Measurements from ENCODE around the gene GRK5. TPM values are rescaled to one million over a fixed set of nuclear protein-coding genes. Genes with fewer than 3 reads are reported as not detected.

GRK5 gene
- total RNA-seq, 1 donor from 2014 or later = 21.3 TPM

DNA sequence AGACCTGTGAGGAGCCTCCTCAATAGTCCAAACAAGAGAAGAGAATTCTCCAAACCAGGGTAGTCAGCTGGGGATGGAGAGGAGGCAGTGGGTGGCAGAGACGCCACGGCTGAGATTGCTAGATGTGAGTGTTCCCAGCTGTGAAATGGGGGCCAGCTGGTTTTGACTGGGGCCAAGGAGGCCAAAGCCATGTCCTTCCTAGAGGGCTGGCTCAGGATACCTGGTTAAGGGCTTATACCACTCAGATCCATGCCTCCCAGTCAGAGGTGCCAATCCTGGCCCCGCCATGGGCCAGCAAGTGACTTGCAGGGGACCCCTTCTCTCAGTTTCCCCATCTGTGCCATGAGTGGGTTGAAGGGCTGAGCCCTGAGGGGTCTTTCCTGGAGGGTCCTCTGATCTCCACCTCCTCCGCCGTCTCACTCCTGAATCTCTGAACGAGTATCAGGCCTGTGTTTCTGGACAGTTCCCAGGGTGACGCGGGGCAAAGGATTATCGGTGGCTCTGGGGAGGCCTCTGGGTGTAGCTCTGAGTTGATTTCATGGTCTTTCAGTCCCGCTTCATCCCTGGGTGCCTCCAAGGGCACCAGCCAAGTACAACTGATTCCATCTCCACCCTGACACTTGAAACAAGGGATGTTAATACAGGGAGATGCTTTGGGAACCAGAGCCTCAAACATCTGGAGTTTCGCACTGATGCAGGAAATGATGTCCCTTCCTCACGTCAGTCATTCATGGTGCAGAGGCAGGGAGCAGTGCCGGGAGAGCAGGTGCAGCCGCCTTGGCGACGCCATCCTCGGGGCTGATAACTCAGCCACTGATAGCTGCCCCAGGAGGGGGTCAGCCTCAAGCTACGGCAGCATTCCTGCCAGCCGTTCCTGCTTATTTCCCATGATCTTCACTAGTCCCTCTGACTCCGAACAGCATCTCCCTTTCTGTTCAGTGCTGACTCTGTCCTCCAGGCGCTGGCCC, 208.4 kb downstream of the GRK5 start:
- Mint-ChIP-seq H3K36me3 (ENCODE audit: low read depth) (peaks cover 21% of the 10 kb centered on the region), H3K27ac (no peak overlapping the region), H3K4me1 (peaks cover 2% of the 10 kb centered on the region), H3K27me3 (no peaks in the 10 kb centered on the region), H3K4me3 (no peak overlapping the region), H3K9me3 (no peaks in the 10 kb centered on the region)
- CTCF ChIA-PET = interaction anchor here (0.6 to 6.6 kb wide), 11 partner anchors 20 to 315 kb away, joined by 3 to 80 read pairs (median 4); partner anchors contain the start of gene GRK5
- TF ChIP-seq, protein P1, sequence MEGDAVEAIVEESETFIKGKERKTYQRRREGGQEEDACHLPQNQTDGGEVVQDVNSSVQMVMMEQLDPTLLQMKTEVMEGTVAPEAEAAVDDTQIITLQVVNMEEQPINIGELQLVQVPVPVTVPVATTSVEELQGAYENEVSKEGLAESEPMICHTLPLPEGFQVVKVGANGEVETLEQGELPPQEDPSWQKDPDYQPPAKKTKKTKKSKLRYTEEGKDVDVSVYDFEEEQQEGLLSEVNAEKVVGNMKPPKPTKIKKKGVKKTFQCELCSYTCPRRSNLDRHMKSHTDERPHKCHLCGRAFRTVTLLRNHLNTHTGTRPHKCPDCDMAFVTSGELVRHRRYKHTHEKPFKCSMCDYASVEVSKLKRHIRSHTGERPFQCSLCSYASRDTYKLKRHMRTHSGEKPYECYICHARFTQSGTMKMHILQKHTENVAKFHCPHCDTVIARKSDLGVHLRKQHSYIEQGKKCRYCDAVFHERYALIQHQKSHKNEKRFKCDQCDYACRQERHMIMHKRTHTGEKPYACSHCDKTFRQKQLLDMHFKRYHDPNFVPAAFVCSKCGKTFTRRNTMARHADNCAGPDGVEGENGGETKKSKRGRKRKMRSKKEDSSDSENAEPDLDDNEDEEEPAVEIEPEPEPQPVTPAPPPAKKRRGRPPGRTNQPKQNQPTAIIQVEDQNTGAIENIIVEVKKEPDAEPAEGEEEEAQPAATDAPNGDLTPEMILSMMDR (IDR thresholded peaks at IDR 0.05) = no peak
- intact Hi-C loops (cut with micrococcal nuclease) = loop anchor here (2.0 to 5.0 kb wide), 4 partner anchors 47 to 279 kb away; no protein-coding TSS in a partner anchor
- DNase-seq (no peak), ATAC-seq (ENCODE audit: low read depth) (no peak)
- POLR2A ChIA-PET = interaction anchor here (1.7 to 2.1 kb wide), 2 partner anchors 109 to 209 kb away, joined by 9 to 15 read pairs; partner anchors contain the start of gene GRK5

DNA sequence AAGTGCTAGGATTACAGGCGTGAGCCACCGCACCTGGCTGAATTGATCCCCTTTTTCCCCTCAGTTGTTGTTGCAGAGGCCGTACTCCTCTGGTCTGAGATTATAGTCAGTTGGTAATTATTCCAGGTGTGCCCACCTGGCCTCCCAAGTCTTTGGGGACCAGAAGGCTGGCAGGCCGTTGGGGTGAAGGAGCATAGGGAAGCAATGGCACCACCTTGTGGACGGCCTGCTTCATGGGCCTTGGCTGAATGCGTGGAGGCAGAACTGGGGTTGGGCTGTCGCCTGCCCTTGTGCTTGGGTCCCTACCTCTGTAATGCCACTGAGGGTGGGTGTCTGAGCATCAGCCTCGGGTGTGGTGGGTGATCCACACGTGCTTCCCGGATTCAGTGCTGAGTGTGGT, 209.5 kb downstream of the GRK5 start:
- ChIA-PET CTCF (interaction anchor here (0.8 to 6.6 kb wide), 10 partner anchors 21 to 217 kb away, joined by 3 to 80 read pairs (median 4); partner anchors contain the start of gene GRK5), POLR2A (interaction anchor here (1.7 to 2.1 kb wide), 2 partner anchors 110 to 210 kb away, joined by 9 to 15 read pairs; partner anchors contain the start of gene GRK5)
- Mint-ChIP-seq H3K27me3 (no peaks in the 10 kb centered on the region), H3K27ac (no peak overlapping the region), H3K4me1 (peaks cover 2% of the 10 kb centered on the region), H3K9me3 (no peaks in the 10 kb centered on the region), H3K36me3 (ENCODE audit: low read depth) (peaks cover 19% of the 10 kb centered on the region), H3K4me3 (no peak overlapping the region)
- intact Hi-C loops (cut with micrococcal nuclease) = loop anchor here (1.0 to 5.0 kb wide), 8 partner anchors 48 to 280 kb away; no protein-coding TSS in a partner anchor
- DNase-seq (peak; percentile 57), ATAC-seq (ENCODE audit: low read depth) (peak; percentile 92)
- TF ChIP-seq, protein P1 (IDR thresholded peaks at IDR 0.05) = peak; percentile 22

DNA sequence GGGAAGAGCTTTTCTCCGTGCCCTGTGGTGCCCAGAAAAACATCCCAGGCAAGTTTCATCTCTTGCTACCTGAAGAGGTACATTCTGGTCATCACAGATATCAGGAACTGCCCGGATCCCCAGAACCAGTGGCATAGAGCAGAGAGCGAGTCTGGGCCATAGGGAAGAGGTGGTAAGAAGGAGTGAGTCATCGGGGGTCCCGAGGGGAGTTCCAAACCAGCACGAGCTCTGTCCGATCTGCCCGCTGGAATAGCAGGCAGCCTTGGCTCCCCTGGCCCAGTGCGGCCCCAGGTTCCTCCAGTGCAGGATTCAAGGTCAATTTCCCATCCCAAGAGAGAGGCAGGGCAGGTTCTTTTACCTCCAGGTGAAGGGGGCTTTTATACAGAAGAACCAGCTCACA, 210.5 kb downstream of the GRK5 start:
- no peak overlapping the region for H3K27ac Mint-ChIP-seq
- POLR2A ChIA-PET = no interaction called here
- intact Hi-C loops (cut with micrococcal nuclease) = loop anchor here (1.0 to 5.0 kb wide), 8 partner anchors 49 to 281 kb away; no protein-coding TSS in a partner anchor
- no peak for ATAC-seq (ENCODE audit: low read depth)
- TF ChIP-seq, protein P1 (IDR thresholded peaks at IDR 0.05) = no peak
- CTCF ChIA-PET = interaction anchor here (0.6 to 6.6 kb wide), 7 partner anchors 28 to 237 kb away, joined by 3 to 80 read pairs (median 8); partner anchors contain the start of gene GRK5
- H3K9me3 Mint-ChIP-seq = no peaks in the 10 kb centered on the region
- peaks cover 2% of the 10 kb centered on the region for H3K4me1 Mint-ChIP-seq
- no peaks in the 10 kb centered on the region for H3K27me3 Mint-ChIP-seq
- no peak overlapping the region for H3K4me3 Mint-ChIP-seq
- H3K36me3 Mint-ChIP-seq (ENCODE audit: low read depth) = peaks cover 21% of the 10 kb centered on the region
- no peak for DNase-seq

DNA sequence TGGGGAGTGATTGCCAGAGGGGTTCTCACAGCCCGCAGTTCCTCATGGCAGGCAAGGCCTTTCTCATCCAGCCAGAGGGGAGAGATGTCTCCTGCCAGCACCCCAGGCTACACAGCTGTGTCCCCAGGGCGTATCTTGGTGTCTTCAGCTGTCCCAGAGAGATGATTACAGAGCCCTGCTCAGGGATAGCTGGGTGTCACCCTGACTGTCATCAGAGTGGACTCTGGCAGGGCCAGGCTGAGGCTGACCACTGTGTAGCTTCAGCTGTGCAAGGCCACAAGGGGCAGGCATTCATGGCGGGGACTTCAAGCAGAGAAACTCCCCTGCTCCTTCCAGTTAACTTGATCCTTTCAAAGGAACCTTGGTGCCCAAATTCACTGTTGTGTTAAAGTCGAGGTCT, 211.0 kb downstream of the GRK5 start:
- no peak for ATAC-seq (ENCODE audit: low read depth)
- Mint-ChIP-seq H3K4me3 (no peak overlapping the region), H3K36me3 (ENCODE audit: low read depth) (peaks cover 22% of the 10 kb centered on the region), H3K27me3 (no peaks in the 10 kb centered on the region), H3K4me1 (peaks cover 2% of the 10 kb centered on the region), H3K27ac (no peak overlapping the region), H3K9me3 (no peaks in the 10 kb centered on the region)
- intact Hi-C loops (cut with micrococcal nuclease) = loop anchor here (5.0 kb wide), 1 partner anchor 281 kb away; no protein-coding TSS in a partner anchor
- TF ChIP-seq, protein P1 (IDR thresholded peaks at IDR 0.05) = no peak
- no peak for DNase-seq
- ChIA-PET POLR2A (no interaction called here), CTCF (interaction anchor here (1.1 to 6.6 kb wide), 6 partner anchors 27 to 218 kb away, joined by 3 to 80 read pairs (median 14); partner anchors contain the start of gene GRK5)

All from activated B cell treated with CpG ODN at 0.5 μM for 24 hours (primary cell).